ENCODE measurements around the gene CHTF18.
"Not testable (repeated sequence)": the region's sequence is repeated elsewhere in the genome, so short reads cannot be mapped to it uniquely, and the experiment has no call there.

Gene CHTF18

DNA sequence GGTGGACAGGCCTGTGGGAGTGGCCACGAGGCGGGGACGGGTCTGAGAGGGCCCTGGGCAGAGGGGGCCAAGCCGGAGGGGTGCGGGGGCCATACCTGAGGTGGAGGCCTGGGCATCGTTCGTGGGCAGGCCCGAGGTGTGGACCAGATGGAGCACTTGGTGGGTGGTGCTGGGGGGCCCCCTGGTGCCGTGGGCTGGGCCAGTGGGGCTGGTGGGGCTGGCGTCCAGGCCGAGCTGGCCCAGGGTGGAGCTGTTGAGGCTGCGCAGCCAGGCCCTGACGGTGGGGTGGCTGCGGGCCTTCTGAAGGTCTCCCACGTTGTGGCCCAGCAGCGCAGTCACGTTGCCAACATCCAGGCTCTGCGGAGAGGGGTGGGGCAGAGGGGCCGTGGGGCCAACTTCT is 18.5 kb upstream of the CHTF18 start:
- no peak for FAIRE-seq

DNA sequence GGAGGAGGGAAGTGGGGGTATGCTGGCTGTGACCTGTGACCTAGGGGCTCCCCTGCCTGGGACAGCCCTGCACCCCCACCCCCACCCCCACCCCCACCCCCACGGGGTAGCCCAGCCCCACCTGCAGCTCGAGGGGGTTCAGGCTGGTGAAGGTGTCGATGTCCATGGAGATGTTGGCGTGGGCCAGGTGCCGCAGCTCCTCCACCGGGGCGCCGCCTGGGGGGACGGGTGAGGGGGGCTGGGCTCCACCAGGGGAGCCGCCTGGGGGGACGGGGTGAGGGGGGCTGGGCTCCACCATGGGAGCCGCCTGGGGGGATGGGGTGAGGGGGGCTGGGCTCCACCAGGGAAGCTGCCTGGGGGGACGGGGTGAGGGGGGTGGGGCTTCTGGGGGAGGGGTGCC is 18.0 kb upstream of the CHTF18 start:
- TF ChIP-seq, protein P1, sequence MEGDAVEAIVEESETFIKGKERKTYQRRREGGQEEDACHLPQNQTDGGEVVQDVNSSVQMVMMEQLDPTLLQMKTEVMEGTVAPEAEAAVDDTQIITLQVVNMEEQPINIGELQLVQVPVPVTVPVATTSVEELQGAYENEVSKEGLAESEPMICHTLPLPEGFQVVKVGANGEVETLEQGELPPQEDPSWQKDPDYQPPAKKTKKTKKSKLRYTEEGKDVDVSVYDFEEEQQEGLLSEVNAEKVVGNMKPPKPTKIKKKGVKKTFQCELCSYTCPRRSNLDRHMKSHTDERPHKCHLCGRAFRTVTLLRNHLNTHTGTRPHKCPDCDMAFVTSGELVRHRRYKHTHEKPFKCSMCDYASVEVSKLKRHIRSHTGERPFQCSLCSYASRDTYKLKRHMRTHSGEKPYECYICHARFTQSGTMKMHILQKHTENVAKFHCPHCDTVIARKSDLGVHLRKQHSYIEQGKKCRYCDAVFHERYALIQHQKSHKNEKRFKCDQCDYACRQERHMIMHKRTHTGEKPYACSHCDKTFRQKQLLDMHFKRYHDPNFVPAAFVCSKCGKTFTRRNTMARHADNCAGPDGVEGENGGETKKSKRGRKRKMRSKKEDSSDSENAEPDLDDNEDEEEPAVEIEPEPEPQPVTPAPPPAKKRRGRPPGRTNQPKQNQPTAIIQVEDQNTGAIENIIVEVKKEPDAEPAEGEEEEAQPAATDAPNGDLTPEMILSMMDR (IDR thresholded peaks at IDR 0.05; ENCODE audit: insufficient read depth, missing control alignments), result no peak
- DNase-seq (ENCODE audit: insufficient read length, low spot score), result no peak
- FAIRE-seq, result no peak

More for the DNA sequence above, 18.5 kb upstream of the CHTF18 start:
- TF ChIP-seq, protein P1 (IDR thresholded peaks at IDR 0.05; ENCODE audit: insufficient read depth, missing control alignments), result no peak
- DNase-seq (ENCODE audit: insufficient read length, low spot score), result no peak

- TF ChIP-seq, protein P1 (IDR thresholded peaks at IDR 0.05; ENCODE audit: insufficient read depth, missing control alignments), result no peak
- no peak for DNase-seq (ENCODE audit: insufficient read length, low spot score)
- FAIRE-seq, result no peak
Measured at GRCh38 chr16:772959-773358, 15.5 kb upstream of the CHTF18 start.

DNA sequence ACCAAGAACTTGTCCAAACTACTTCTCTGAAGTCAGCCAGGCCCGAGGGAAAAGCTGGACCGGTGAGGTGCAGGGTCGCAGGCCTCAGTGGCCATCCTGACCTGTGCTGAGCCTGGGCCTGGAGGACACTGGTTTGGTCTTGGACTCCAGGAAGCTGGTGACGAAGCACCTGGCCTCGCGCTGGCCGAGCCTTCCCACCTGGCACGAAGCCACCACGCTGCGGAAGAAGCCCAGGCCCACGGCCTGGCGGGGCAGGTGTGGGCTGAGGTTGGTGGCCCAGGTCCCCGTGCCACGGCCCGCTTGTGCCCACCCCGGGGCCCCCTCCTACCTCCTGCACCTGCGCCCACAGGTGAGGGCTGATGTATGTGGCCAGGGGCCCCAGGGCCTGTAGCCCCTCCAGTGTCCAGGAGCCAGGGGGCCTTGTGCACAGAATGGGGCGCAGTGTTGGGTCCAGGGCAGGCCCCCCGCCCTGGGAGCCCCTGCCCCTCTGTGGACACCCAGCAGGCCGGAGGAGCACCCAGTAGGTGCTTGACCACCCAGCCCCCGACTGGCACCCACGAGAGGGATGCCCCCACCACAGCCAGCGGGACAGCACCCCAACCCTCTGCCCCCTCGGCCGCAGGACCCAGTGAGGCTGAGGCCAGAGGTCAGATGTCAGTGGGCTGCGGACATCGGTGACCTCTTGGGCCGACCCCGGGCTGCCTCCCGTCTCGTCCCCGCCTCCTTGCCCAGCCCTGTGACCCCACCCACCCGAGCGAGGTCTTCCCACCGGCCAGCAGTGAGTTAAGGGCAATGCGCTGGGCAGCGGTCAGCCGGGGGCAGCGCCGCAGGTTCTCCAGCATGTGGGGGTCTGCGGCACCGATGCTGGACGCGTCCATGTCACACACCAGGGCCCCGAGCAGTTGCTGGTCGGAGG is 14.1 kb upstream of the CHTF18 start:
- DNase-seq (ENCODE audit: insufficient read length, low spot score) (no peak), FAIRE-seq (no peak)
- TF ChIP-seq, protein P1 (IDR thresholded peaks at IDR 0.05; ENCODE audit: insufficient read depth, missing control alignments), result no peak

- TF ChIP-seq, protein P1 (IDR thresholded peaks at IDR 0.05; ENCODE audit: insufficient read depth, missing control alignments), result no peak
- DNase-seq (ENCODE audit: insufficient read length, low spot score), result no peak
- FAIRE-seq, result no peak
Measured at GRCh38 chr16:775236-775796, 13.1 kb upstream of the CHTF18 start.

DNA sequence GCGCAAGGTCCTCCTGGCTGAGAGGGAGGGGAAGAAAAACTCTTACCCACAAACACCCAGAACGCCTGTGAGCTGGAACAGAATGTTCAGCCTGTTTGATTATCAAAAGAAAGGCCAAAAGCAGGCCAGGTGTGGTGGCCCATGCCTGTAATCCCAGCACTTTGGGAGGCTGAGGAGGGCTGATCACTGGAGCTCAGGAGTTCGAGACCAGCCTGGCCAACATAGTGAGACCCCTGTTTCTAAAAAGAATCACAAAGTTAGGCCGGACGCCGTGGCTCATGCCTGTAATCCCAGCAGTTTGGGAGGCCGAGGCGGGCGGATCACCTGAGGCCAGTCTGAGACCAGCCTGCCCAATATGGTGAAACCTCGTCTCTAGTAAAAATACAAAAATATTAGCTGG is 12.1 kb upstream of the CHTF18 start:
- not testable (repeated sequence) for DNase-seq (ENCODE audit: insufficient read length, low spot score); FAIRE-seq

- FAIRE-seq, result no peak
- DNase-seq (ENCODE audit: insufficient read length, low spot score), result no peak
- TF ChIP-seq, protein P1 (IDR thresholded peaks at IDR 0.05; ENCODE audit: insufficient read depth, missing control alignments), result no peak
Measured at GRCh38 chr16:776824-777223, 11.6 kb upstream of the CHTF18 start.

Data from D721Med (cell line).